ENCODE measurements around the gene WNT7B.

DNA sequence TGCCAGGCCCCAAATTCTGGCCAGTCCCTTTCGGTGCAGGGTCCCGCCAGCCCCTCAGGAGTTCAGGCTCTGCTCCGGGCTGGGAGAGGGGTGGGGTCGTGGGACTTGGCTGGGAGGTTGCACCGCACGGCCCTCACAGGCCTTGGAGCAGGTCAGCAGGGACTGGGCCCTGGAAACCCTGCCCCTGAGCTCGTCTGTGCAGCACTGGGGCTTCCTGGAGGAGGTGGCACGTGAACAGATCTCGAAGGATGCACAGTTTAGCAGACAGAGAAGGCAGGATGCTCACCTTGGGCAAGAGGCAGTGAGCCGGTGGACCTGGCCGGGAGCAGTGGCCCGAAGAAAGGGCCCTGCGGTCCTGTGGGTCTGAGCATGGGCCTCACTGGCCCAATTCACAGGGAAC, 70.0 kb downstream of the WNT7B start:
- TF ChIP-seq, protein P1, sequence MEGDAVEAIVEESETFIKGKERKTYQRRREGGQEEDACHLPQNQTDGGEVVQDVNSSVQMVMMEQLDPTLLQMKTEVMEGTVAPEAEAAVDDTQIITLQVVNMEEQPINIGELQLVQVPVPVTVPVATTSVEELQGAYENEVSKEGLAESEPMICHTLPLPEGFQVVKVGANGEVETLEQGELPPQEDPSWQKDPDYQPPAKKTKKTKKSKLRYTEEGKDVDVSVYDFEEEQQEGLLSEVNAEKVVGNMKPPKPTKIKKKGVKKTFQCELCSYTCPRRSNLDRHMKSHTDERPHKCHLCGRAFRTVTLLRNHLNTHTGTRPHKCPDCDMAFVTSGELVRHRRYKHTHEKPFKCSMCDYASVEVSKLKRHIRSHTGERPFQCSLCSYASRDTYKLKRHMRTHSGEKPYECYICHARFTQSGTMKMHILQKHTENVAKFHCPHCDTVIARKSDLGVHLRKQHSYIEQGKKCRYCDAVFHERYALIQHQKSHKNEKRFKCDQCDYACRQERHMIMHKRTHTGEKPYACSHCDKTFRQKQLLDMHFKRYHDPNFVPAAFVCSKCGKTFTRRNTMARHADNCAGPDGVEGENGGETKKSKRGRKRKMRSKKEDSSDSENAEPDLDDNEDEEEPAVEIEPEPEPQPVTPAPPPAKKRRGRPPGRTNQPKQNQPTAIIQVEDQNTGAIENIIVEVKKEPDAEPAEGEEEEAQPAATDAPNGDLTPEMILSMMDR (IDR thresholded peaks at IDR 0.05), result no peak
- no peak for TF ChIP-seq EZH2phosphoT487 (IDR thresholded peaks at IDR 0.05)

All from neural progenitor cell (in vitro differentiated cells).